OCI-LY1 (cell line): ENCODE measurements around the gene LDLRAD4.

Experiments used
- H2AFZ ChIP-seq: fragments of 200-600 bp; sonication (generic), shearing (Covaris generic); 2 replicates; pipeline ENCODE4 v1.6.0; 2014; ENCODE audit warnings: antibody characterized with exemption, mild to moderate bottlenecking, low read length
- H3F3A ChIP-seq: fragments of 200-600 bp; sonication (generic), shearing (Covaris generic); 2 replicates; pipeline ENCODE4 v1.6.0; 2014; ENCODE audit warnings: mild to moderate bottlenecking, antibody characterized with exemption, low read length, moderate library complexity; ENCODE audit not compliant: insufficient read depth
- H3K27ac ChIP-seq: fragments of 200-600 bp; sonication (generic); 2 replicates; pipeline ENCODE4 v1.5.1; 2014; ENCODE audit warnings: low read length, mixed run types, mild to moderate bottlenecking, low read depth; ENCODE audit not compliant: poor library complexity, severe bottlenecking
- H3K27me3 ChIP-seq: fragments of 200-600 bp; sonication (generic); 2 replicates; pipeline ENCODE4 v1.6.0; 2014; ENCODE audit warnings: antibody characterized with exemption, mild to moderate bottlenecking, low read length, moderate library complexity; ENCODE audit not compliant: insufficient read depth
- H3K36me3 ChIP-seq: fragments of 200-600 bp; sonication (generic); 2 replicates; pipeline ENCODE4 v1.6.1; 2014; ENCODE audit warnings: mild to moderate bottlenecking, antibody characterized with exemption, low read length, moderate library complexity, mixed read lengths; ENCODE audit not compliant: insufficient read depth
- H3K4me1 ChIP-seq: fragments of 200-600 bp; sonication (generic); 2 replicates; pipeline ENCODE4 v1.5.1; 2014; ENCODE audit warnings: mild to moderate bottlenecking, low read length, moderate library complexity; ENCODE audit not compliant: insufficient read depth, severe bottlenecking
- H3K4me2 ChIP-seq: fragments of 200-600 bp; sonication (generic), shearing (Covaris generic); 2 replicates; pipeline ENCODE4 v1.6.1; 2014; ENCODE audit warnings: low read length
- H3K4me3 ChIP-seq: fragments of 200-600 bp; sonication (generic); 2 replicates; pipeline ENCODE4 v1.5.1; 2014; ENCODE audit warnings: low read length, low read depth, mild to moderate bottlenecking, mixed read lengths; ENCODE audit not compliant: poor library complexity, severe bottlenecking
- H3K79me2 ChIP-seq: fragments of 200-600 bp; shearing (Covaris generic); 2 replicates; pipeline ENCODE4 v1.6.1; 2016; ENCODE audit warnings: mixed run types, low read length, mixed read lengths; ENCODE audit not compliant: insufficient read depth
- H3K9ac ChIP-seq: fragments of 200-600 bp; sonication (generic), shearing (Covaris generic); 2 replicates; pipeline ENCODE4 v1.6.1; 2014; ENCODE audit warnings: mild to moderate bottlenecking, low read length, mixed read lengths
- H3K9me2 ChIP-seq: fragments of 200-600 bp; sonication (generic), shearing (Covaris generic); 2 replicates; pipeline ENCODE4 v1.6.1; 2014; ENCODE audit warnings: low read depth, mild to moderate bottlenecking, low read length, mixed read lengths
- H3K9me3 ChIP-seq: fragments of 200-600 bp; shearing (Covaris generic); 2 replicates; pipeline ENCODE4 v1.6.1; 2014; ENCODE audit warnings: low read length, mixed read lengths
- H4K20me1 ChIP-seq: fragments of 200-600 bp; sonication (generic), shearing (Covaris generic); 2 replicates; pipeline ENCODE4 v1.6.0; 2016; ENCODE audit warnings: mild to moderate bottlenecking, low read length; ENCODE audit not compliant: insufficient read depth
- CTCF ChIP-seq: fragments of 200-600 bp; sonication (generic), shearing (Covaris generic); IDR thresholded peaks from 2 replicates; pipeline ENCODE4 v1.5.1; 2017; ENCODE audit warnings: mild to moderate bottlenecking, antibody characterized with exemption, low read length, moderate library complexity, mixed read lengths
- EZH2 ChIP-seq: fragments of 200-600 bp; sonication (generic), shearing (Covaris generic); IDR thresholded peaks from 2 replicates; pipeline ENCODE4 v1.8.0; 2017; ENCODE audit warnings: borderline replicate concordance, mixed run types, mild to moderate bottlenecking, antibody characterized with exemption, low read length, moderate library complexity, mixed read lengths

Gene LDLRAD4

GRCh38 chr18:13291745-13292447 lies 73.3 kb downstream of the LDLRAD4 start:
- Histone ChIP-seq H3K27ac (no peak overlapping the region), H3K9ac (no peak overlapping the region), H3F3A (no peaks in the 10 kb centered on the region), H3K4me2 (no peak overlapping the region), H2AFZ (no peak overlapping the region), H3K79me2 (no peaks in the 10 kb centered on the region), H3K36me3 (no peaks in the 10 kb centered on the region), H3K4me1 (no peaks in the 10 kb centered on the region), H3K9me3 (no peaks in the 10 kb centered on the region), H3K27me3 (0 out of 2 replicates have a peak, but pooled peaks cover 10% of the 10 kb centered on the region), H4K20me1 (no peaks in the 10 kb centered on the region), H3K4me3 (no peak overlapping the region), H3K9me2 (no peaks in the 10 kb centered on the region)
- no peak for TF ChIP-seq EZH2
- no peak for TF ChIP-seq CTCF

GRCh38 chr18:13292736-13293135 lies 74.2 kb downstream of the LDLRAD4 start:
- Histone ChIP-seq H4K20me1 (no peaks in the 10 kb centered on the region), H3K4me3 (no peak overlapping the region), H3K9me2 (no peaks in the 10 kb centered on the region), H3K9me3 (no peaks in the 10 kb centered on the region), H3K27me3 (0 out of 2 replicates have a peak, but pooled peaks cover 8% of the 10 kb centered on the region), H3K9ac (no peak overlapping the region), H2AFZ (no peak overlapping the region), H3K79me2 (no peaks in the 10 kb centered on the region), H3K4me1 (no peaks in the 10 kb centered on the region), H3K27ac (no peak overlapping the region), H3K36me3 (no peaks in the 10 kb centered on the region), H3K4me2 (no peak overlapping the region), H3F3A (no peaks in the 10 kb centered on the region)
- no peak for TF ChIP-seq EZH2
- no peak for TF ChIP-seq CTCF

GRCh38 chr18:13294309-13294708 lies 75.7 kb downstream of the LDLRAD4 start:
- Histone ChIP-seq H3K9ac (no peak overlapping the region), H3K27me3 (0 out of 2 replicates have a peak, but pooled peaks cover 7% of the 10 kb centered on the region), H3K36me3 (no peaks in the 10 kb centered on the region), H3K4me1 (no peaks in the 10 kb centered on the region), H3K9me2 (no peaks in the 10 kb centered on the region), H3F3A (no peaks in the 10 kb centered on the region), H3K79me2 (no peaks in the 10 kb centered on the region), H2AFZ (no peak overlapping the region), H4K20me1 (no peaks in the 10 kb centered on the region), H3K9me3 (no peaks in the 10 kb centered on the region), H3K27ac (no peak overlapping the region), H3K4me3 (no peak overlapping the region), H3K4me2 (no peak overlapping the region)
- TF ChIP-seq CTCF (no peak), EZH2 (no peak)
